A549 treated with Hydrocortisone at 1 μM for 4 hours (cell line): ENCODE measurements around the gene RHD. TPM values are rescaled to one million over a fixed set of nuclear protein-coding genes. Genes with fewer than 3 reads are reported as not detected.

ENCODE experiments used
- total RNA-seq: library from RNA; stranded (reverse); fragments of 200-300 nt; extraction: Qiagen RNA extraction; gene quantifications from 5 replicates; pipeline ENCODE4 v1.2.3, GENCODE V29; 2022

RHD gene
- total RNA-seq, result not detected in 5 replicates

GRCh38 chr1:25272238-25272637 lies at the start of gene RHD:
Gene RHD (plus strand): TSS chr1:25272509. CDS start chr1:25272548, 39 bp downstream.

GRCh38 chr1:25232027-25232865 lies 40.1 kb upstream of the RHD start, which contains the start of gene SYF2:
Gene SYF2 (minus strand): TSS chr1:25232502. CDS start chr1:25232467, 35 bp downstream.

DNA sequence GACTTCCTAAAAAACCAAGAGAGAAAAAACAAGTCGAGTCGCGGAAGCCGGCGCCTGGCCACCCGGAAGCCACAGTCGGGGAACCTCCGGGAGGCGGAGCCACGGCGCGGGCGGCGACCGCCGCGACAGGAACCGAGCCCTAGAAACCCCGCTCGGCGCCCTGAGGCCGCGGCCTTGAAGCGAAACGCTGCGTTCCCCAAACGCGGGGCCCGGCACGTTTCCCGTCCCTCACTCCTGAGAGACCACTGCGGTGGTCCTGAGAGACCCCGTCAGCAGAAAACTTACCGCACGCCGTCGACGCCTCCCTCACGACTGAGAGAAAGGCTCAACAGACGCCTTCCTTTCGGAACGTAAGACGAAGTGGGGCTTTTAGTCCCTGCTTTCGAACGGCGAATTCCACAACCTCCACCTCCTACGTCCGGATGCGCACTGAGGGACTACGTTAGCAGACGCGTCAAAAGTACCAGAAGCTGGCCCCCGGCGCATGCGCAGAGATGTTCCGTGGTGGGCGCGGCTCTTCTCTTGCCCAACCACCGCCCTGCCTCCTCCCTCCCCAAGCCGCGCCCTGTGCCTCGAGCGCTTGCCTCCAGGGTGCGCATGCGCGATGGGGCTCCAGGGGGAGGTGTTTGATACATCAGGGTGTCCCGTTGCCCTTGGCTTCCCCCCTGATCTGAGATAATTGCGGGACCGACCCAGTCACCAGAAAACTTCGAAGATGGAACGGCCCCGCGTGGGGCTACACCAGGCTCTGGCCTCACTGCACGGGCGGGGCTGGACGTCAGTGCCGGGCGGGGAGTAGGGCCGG lies 25.1 kb upstream of the RHD start, which contains the start of gene RSRP1:
Gene RSRP1 (minus strand): TSS at position 431 of the 805 bp plus-strand sequence. CDS start 491 bp downstream, outside the sequence.

GRCh38 chr1:25338188-25338981 lies 66.1 kb downstream of the RHD start, which contains the start of gene TMEM50A:
Gene TMEM50A (plus strand): TSS chr1:25338334. CDS start chr1:25340487, 2,153 bp downstream.

Other genes with a start within 250 kb of the RHD start
- 34.1 to 44.7 TPM (median 35.4 TPM) in 5 replicates for gene SYF2, start 40.0 kb upstream of the RHD start, total RNA-seq
- 18.9 to 26.0 TPM (median 21.4 TPM) in 5 replicates for gene RSRP1, start 25.1 kb upstream of the RHD start, total RNA-seq
- 69.8 to 85.4 TPM (median 73.4 TPM) in 5 replicates for gene TMEM50A, start 65.8 kb downstream of the RHD start, total RNA-seq
- gene RHCE, start 148.3 kb downstream of the RHD start, total RNA-seq, result 0.25 TPM in 1 of 5 replicates, not detected in the others
- 8.0 to 10.8 TPM (median 9.1 TPM) in 5 replicates for gene MACO1, start 158.4 kb downstream of the RHD start, total RNA-seq